IMR-90 (cell line): ENCODE data around the gene TENM4. TPM values are rescaled to one million over a fixed set of nuclear protein-coding genes. Genes with fewer than 3 reads are reported as not detected.

Experiments used
- ATAC-seq: fragments of 200-7000 bp; cut with Tn5 transposase; 2 replicates; pipeline ENCODE4 v1.9.1; 2020; ENCODE audit warnings: low read depth, mild to moderate bottlenecking, moderate library complexity
- BruUV-seq: library from RNA; stranded (reverse); fragments of 400-500 nt; replicated peaks from 2 replicates; lab custom pipeline; 2021; lab: Mats Ljungman, UMichigan
- CTCF ChIA-PET: fragments of 300-600 bp; formaldehyde crosslinking; extraction: SDS; loops from one replicate; lab custom pipeline; 2021; ENCODE audit warnings: antibody characterized with exemption; lab: Yijun Ruan, JAX
- POLR2A ChIA-PET: fragments of 300-600 bp; sonication (Branson Sonifier 250); formaldehyde crosslinking; loops from one replicate; lab custom pipeline; 2022; ENCODE audit warnings: antibody characterized with exemption; ENCODE audit not compliant: unreplicated experiment; lab: Charles Lee
- DNase-seq: peaks from one replicate; pipeline ENCODE4 v3.0.0; 2013
- H2AFZ ChIP-seq: replicated peaks from 2 replicates; pipeline ENCODE3; 2013; ENCODE audit warnings: low read length, mild to moderate bottlenecking; ENCODE audit not compliant: poor library complexity
- H2AK5ac ChIP-seq: 2 replicates; pipeline ENCODE4 v1.6.1; 2013; ENCODE audit warnings: low read depth, low read length, inconsistent platforms
- H2AK9ac ChIP-seq: replicated peaks from 2 replicates; pipeline ENCODE3; 2013; ENCODE audit warnings: mild to moderate bottlenecking, low read depth, low read length, moderate library complexity; ENCODE audit not compliant: poor library complexity
- H2BK120ac ChIP-seq: 2 replicates; pipeline ENCODE4 v1.6.1; 2013; ENCODE audit warnings: low read depth, low read length, inconsistent platforms
- H2BK15ac ChIP-seq: 3 replicates; pipeline ENCODE4 v1.6.1; 2013; ENCODE audit warnings: low read depth, low read length, inconsistent platforms
- H2BK20ac ChIP-seq: 2 replicates; pipeline ENCODE4 v1.6.1; 2013; ENCODE audit warnings: low read depth, mild to moderate bottlenecking, inconsistent platforms, low read length, moderate library complexity
- H2BK5ac ChIP-seq: 2 replicates; pipeline ENCODE4 v1.6.1; 2013; ENCODE audit warnings: mild to moderate bottlenecking, low read depth, low read length, inconsistent platforms; ENCODE audit not compliant: poor library complexity, severe bottlenecking
- H3K14ac ChIP-seq: replicated peaks from 2 replicates; pipeline ENCODE4 v1.6.1; 2013; ENCODE audit warnings: low read depth, low read length, inconsistent platforms
- H3K18ac ChIP-seq: 2 replicates; pipeline ENCODE4 v1.6.1; 2013; ENCODE audit warnings: low read depth, low read length, control low read depth
- H3K23ac ChIP-seq: 2 replicates; pipeline ENCODE4 v1.6.1; 2013; ENCODE audit warnings: low read depth, low read length, inconsistent platforms
- H3K27ac ChIP-seq: 2 replicates; pipeline ENCODE4 v1.5.1; 2013; ENCODE audit warnings: mild to moderate bottlenecking, control low read depth, low read length; ENCODE audit not compliant: insufficient read depth
- H3K27me3 ChIP-seq: 2 replicates; pipeline ENCODE4 v1.6.1; 2013; ENCODE audit warnings: low read length; ENCODE audit not compliant: control insufficient read depth, insufficient read depth
- H3K36me3 ChIP-seq: 2 replicates; pipeline ENCODE4 v1.6.1; 2013; ENCODE audit warnings: low read length, mixed read lengths; ENCODE audit not compliant: control insufficient read depth, insufficient read depth
- H3K4ac ChIP-seq: 2 replicates; pipeline ENCODE4 v1.6.1; 2013; ENCODE audit warnings: low read depth, low read length, inconsistent platforms
- H3K4me1 ChIP-seq: 2 replicates; pipeline ENCODE4 v1.6.1; 2013; ENCODE audit warnings: low read length, mixed read lengths; ENCODE audit not compliant: control insufficient read depth, insufficient read depth
- H3K4me2 ChIP-seq: 2 replicates; pipeline ENCODE4 v1.6.1; 2013; ENCODE audit warnings: low read depth, mild to moderate bottlenecking, control low read depth, low read length, moderate library complexity
- H3K4me3 ChIP-seq: 2 replicates; pipeline ENCODE4 v1.5.1; 2013; ENCODE audit warnings: low read depth, mild to moderate bottlenecking, control low read depth, low read length, moderate library complexity; ENCODE audit not compliant: insufficient read depth
- H3K56ac ChIP-seq: 2 replicates; pipeline ENCODE4 v1.6.1; 2013; ENCODE audit warnings: low read length, inconsistent platforms; ENCODE audit not compliant: insufficient read depth; ENCODE audit errors: extremely low read depth
- H3K79me1 ChIP-seq, 2 experiments: 2 replicates each; pipeline ENCODE4 v1.6.1; 2013; ENCODE audit warnings: low read length in 2 of 2, inconsistent platforms in 1 of 2, low read depth in 1 of 2
- H3K9ac ChIP-seq: 2 replicates; pipeline ENCODE4 v1.6.1; 2013; ENCODE audit warnings: low read depth, low read length, control low read depth
- H3K9me1 ChIP-seq: 2 replicates; pipeline ENCODE4 v1.6.1; 2013; ENCODE audit warnings: low read length, inconsistent platforms; ENCODE audit not compliant: insufficient read depth
- H3K9me3 ChIP-seq: 2 replicates; pipeline ENCODE4 v1.6.1; 2013; ENCODE audit warnings: low read length; ENCODE audit not compliant: control insufficient read depth, insufficient read depth
- H4K20me1 ChIP-seq: 2 replicates; pipeline ENCODE4 v1.6.1; 2013; ENCODE audit warnings: low read length, inconsistent platforms; ENCODE audit not compliant: insufficient read depth
- H4K5ac ChIP-seq: 2 replicates; pipeline ENCODE4 v1.6.1; 2013; ENCODE audit warnings: mild to moderate bottlenecking, low read depth, low read length, control low read depth
- H4K8ac ChIP-seq, 2 experiments: 2 replicates each; pipeline ENCODE4 v1.6.1; 2013; ENCODE audit warnings: low read depth in 2 of 2, low read length in 2 of 2, control low read depth in 1 of 2, inconsistent platforms in 1 of 2
- H4K91ac ChIP-seq: 2 replicates; pipeline ENCODE4 v1.6.1; 2013; ENCODE audit warnings: low read depth, low read length, inconsistent platforms; ENCODE audit not compliant: insufficient read depth
- BHLHE40 ChIP-seq: fragments of 150-350 bp; IDR thresholded peaks from 2 replicates; pipeline ENCODE4 v1.6.1; 2016; ENCODE audit warnings: mild to moderate bottlenecking, low read depth, low read length
- CEBPB ChIP-seq: IDR thresholded peaks from 2 replicates; pipeline ENCODE4 v1.6.1; 2012; ENCODE audit warnings: low read depth, low read length, improper control_type of control experiment
- CHD1 ChIP-seq: IDR thresholded peaks from 2 replicates; pipeline ENCODE4 v1.6.1; 2012; ENCODE audit warnings: low read depth, low read length, improper control_type of control experiment
- CTCF ChIP-seq: conservative IDR thresholded peaks from 2 replicates; pipeline ENCODE4 v1.5.1; 2012; ENCODE audit warnings: mild to moderate bottlenecking, low read depth, low read length, improper control_type of control experiment
- ELK1 ChIP-seq: fragments of 150-350 bp; IDR thresholded peaks from 2 replicates; pipeline ENCODE4 v1.6.1; 2016; ENCODE audit warnings: low read depth, mild to moderate bottlenecking, low read length, moderate library complexity, borderline replicate concordance
- FOS ChIP-seq: fragments of 150-350 bp; IDR thresholded peaks from 2 replicates; pipeline ENCODE4 v1.6.1; 2016; ENCODE audit warnings: low read depth, low read length
- MAFK ChIP-seq: IDR thresholded peaks from 2 replicates; pipeline ENCODE4 v1.6.1; 2012; ENCODE audit warnings: low read depth, low read length, improper control_type of control experiment
- MAZ ChIP-seq: IDR thresholded peaks from 2 replicates; pipeline ENCODE4 v1.6.1; 2012; ENCODE audit warnings: low read depth, mild to moderate bottlenecking, low read length, improper control_type of control experiment, moderate library complexity, borderline replicate concordance
- MXI1 ChIP-seq: IDR thresholded peaks from 2 replicates; pipeline ENCODE4 v1.6.1; 2012; ENCODE audit warnings: low read depth, mild to moderate bottlenecking, low read length, moderate library complexity, borderline replicate concordance
- NFE2L2 ChIP-seq: fragments of 150-350 bp; IDR thresholded peaks from 2 replicates; pipeline ENCODE4 v1.6.1; 2016; ENCODE audit warnings: low read depth, mild to moderate bottlenecking, low read length
- POLR2A ChIP-seq: IDR thresholded peaks from 2 replicates; pipeline ENCODE4 v1.6.1; 2012; ENCODE audit warnings: mild to moderate bottlenecking, low read depth, low read length
- RAD21 ChIP-seq: IDR thresholded peaks from 2 replicates; pipeline ENCODE4 v1.6.1; 2012; ENCODE audit warnings: low read length, improper control_type of control experiment
- RCOR1 ChIP-seq: IDR thresholded peaks from 2 replicates; pipeline ENCODE4 v1.6.1; 2012; ENCODE audit warnings: mild to moderate bottlenecking, low read length, improper control_type of control experiment; ENCODE audit not compliant: insufficient replicate concordance
- RFX5 ChIP-seq: IDR thresholded peaks from 2 replicates; pipeline ENCODE4 v1.8.0; 2012; ENCODE audit warnings: low read depth, mild to moderate bottlenecking, low read length, moderate library complexity
- SMC3 ChIP-seq: fragments of 150-350 bp; IDR thresholded peaks from 2 replicates; pipeline ENCODE4 v1.6.1; 2016; ENCODE audit warnings: low read depth, mild to moderate bottlenecking, antibody characterized with exemption, low read length, moderate library complexity
- WGBS, 2 experiments: methylation state at CpG; one replicate each; pipeline versions ENCODE4 v1.1.5 to v1.1.7; 2013; ENCODE audit warnings: missing lambda C conversion rate in 2 of 2; ENCODE audit not compliant: insufficient read length in 1 of 2; ENCODE audit errors: extremely low coverage in 2 of 2; 5-methylcytosine and 5-hydroxymethylcytosine counted together
- dilution Hi-C: fragments of 300-500 bp; cut with HindIII; formaldehyde crosslinking; loops from one replicate; pipeline ENCODE4 v1.14.3; 2018; ENCODE audit warnings: low sequenced_read_pairs; ENCODE audit not compliant: unreplicated experiment
- in situ Hi-C: fragments of 300-500 bp; cut with MboI; formaldehyde crosslinking; loops from 3 replicates; pipeline ENCODE4 v1.14.3; 2019; ENCODE audit warnings: low sequenced_read_pairs, inconsistent platforms, mixed read lengths
- intact Hi-C: fragments of 100-400 bp; cut with micrococcal nuclease; formaldehyde crosslinking; loops from 2 replicates; pipeline ENCODE4 v1.10.0; 2022
- polyA plus RNA-seq, 3 experiments: library from polyadenylated mRNA; depleted of rRNA; stranded (reverse); fragments of >200 nt; gene quantifications; 2 replicates each; pipeline ENCODE4 v1.2.3, GENCODE V29; 2012; ENCODE audit warnings: low replicate concordance in 1 of 3
- total RNA-seq: library from RNA; depleted of rRNA; stranded (reverse); fragments of >200 nt; gene quantifications from 2 replicates; pipeline ENCODE4 v1.2.3, GENCODE V29; 2012
- TF ChIP-seq, protein P1 (sequence below): fragments of 150-350 bp; IDR thresholded peaks from 2 replicates; pipeline ENCODE4 v1.6.1; 2017; ENCODE audit warnings: mild to moderate bottlenecking, antibody characterized with exemption, low read length, low read depth

Gene TENM4
- total and polyA plus RNA-seq, 2 of the 4 experiments (the other 2 are of a cell fraction): 7.4 to 9.0 TPM

DNA sequence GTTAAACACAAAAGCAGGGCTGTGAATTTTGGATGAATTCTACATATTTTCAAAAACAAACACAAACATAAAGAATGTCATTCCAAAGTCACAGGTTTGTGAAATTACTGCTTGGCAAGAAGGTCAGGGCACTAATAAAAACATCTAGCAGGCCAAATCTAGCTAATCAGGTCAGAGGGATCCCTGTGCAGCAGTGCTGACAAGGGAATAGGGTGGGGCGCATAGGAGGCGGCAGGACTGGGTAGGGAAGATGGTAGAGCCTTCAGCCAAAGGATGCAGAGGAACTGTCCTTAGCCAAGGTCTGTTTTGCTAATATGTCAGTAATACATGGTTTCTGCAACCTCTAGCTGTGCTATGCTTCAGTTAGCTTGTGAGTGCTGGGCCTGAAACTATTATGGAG, 396.6 kb downstream of the TENM4 start:
- POLR2A ChIA-PET: no interaction called here
- Histone ChIP-seq H3K14ac (no peak overlapping the region), H2BK5ac (no peak overlapping the region), H3K9me3 (peaks cover 7% of the 10 kb centered on the region), H3K56ac (no peak overlapping the region), H3K4me3 (no peak overlapping the region), H3K4me1 (peaks cover 12% of the 10 kb centered on the region; the same call in 1 of the 2 replicates), H3K4ac (no peak overlapping the region), H4K8ac (no peak overlapping the region), H2AK5ac (no peak overlapping the region), H2BK120ac (no peak overlapping the region), H2AK9ac (no peak overlapping the region), H3K18ac (no peak overlapping the region), H3K79me1 (no peaks in the 10 kb centered on the region), H4K91ac (no peak overlapping the region), H4K20me1 (no peaks in the 10 kb centered on the region), H3K4me2 (no peak overlapping the region), H3K36me3 (no peaks in the 10 kb centered on the region; the same call in 1 of the 2 replicates), H2AFZ (no peak overlapping the region), H2BK15ac (no peak overlapping the region), H3K23ac (no peak overlapping the region), H2BK20ac (no peak overlapping the region), H3K9me1 (peaks cover 3% of the 10 kb centered on the region; the same call in 1 of the 2 replicates), H4K5ac (no peak overlapping the region; the same call in 1 of the 2 replicates), H3K9ac (no peak overlapping the region), H3K27ac (no peak overlapping the region), H3K27me3 (no peaks in the 10 kb centered on the region)
- ATAC-seq (no peak), DNase-seq (no peak)
- no peak for TF ChIP-seq FOS
- TF ChIP-seq NFE2L2: no peak
- no peak for TF ChIP-seq BHLHE40
- TF ChIP-seq CEBPB: no peak
- TF ChIP-seq POLR2A: no peak
- no peak for TF ChIP-seq MXI1
- TF ChIP-seq RFX5: no peak
- TF ChIP-seq, protein P1, sequence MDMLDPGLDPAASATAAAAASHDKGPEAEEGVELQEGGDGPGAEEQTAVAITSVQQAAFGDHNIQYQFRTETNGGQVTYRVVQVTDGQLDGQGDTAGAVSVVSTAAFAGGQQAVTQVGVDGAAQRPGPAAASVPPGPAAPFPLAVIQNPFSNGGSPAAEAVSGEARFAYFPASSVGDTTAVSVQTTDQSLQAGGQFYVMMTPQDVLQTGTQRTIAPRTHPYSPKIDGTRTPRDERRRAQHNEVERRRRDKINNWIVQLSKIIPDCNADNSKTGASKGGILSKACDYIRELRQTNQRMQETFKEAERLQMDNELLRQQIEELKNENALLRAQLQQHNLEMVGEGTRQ: no peak
- TF ChIP-seq RCOR1: no peak
- TF ChIP-seq ELK1: no peak
- no peak for TF ChIP-seq CTCF
- no peak for TF ChIP-seq CHD1
- no peak for TF ChIP-seq SMC3
- no peak for TF ChIP-seq MAFK
- TF ChIP-seq RAD21: no peak
- no peak for TF ChIP-seq MAZ
- intact Hi-C loops (no loop called here), dilution Hi-C loops (no loop called here), in situ Hi-C loops (no loop called here)
- no CpG with 5 or more reads among the region's 2 CpGs for WGBS, 2 experiments
- BruUV-seq: no TSS peak
- CTCF ChIA-PET: no interaction called here
